Measurements from ENCODE around the gene C2CD4B.

C2CD4B gene

DNA sequence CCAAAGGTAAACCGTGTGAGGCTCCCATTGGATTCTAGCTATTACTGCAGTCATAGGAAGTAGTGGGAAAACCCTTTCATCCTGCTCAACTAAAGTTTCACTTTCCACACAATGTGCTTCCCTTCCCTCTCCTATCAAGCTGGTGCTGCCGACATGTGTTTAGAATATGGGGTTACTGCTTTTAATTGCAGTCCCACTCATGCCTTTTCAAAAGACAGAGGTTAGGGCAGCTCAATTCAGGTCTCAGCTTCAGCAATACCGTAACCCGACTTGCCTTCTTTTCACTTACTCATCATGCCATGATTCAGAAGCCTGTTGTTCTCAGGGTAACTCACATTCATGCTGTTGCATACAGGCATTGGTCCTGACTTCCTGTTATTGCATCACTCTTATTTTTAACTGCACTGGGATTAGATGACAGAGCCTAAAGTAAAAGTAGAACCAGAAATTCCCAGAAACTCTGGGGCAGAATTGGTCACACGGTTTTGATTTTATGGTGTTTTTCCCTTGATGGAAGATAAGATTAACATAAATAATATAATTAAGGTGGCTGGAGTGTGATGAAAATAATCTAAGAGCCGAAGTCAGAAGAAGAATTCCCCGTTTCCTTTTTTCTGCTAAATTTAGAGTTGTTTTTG lies 45.7 kb downstream of the C2CD4B start:
- no peak for DNase-seq (ENCODE audit: low spot score)

GRCh38 chr15:62118520-62119226 lies 46.4 kb downstream of the C2CD4B start:
- no peak for DNase-seq (ENCODE audit: low spot score)

DNA sequence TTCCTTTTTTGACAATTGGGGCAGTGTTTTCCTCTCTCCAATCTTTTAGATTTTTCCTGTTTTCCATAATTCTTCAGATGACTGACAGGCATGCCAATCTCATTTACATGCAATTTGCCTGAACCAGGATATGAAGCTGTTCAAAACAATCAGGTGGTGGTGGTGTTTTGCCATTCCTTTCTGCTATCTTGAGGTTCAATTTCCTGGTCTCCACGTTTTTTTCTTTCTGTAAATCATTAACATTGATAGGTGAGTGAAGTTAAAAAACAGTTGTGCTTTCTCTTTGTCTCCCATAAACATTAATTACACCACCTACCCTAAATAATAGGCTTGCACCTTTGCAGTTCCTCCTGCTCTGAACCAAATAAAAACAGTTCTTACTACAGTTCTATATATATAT lies 49.2 kb downstream of the C2CD4B start:
- DNase-seq (ENCODE audit: low spot score): no peak

All from SK-N-DZ (cell line).